Muscle layer of colon (tissue), 2 donors: ENCODE measurements around the gene IL1R2.

Experiments used
- H3K27ac ChIP-seq: one replicate; pipeline ENCODE4 v1.7.0; 2013; ENCODE audit warnings: low read depth, mild to moderate bottlenecking, low read length, moderate library complexity
- H3K27me3 ChIP-seq, 2 donors: one replicate each; pipeline ENCODE4 v1.7.0; 2013; ENCODE audit warnings: low read length in 2 of 2, mild to moderate bottlenecking in 2 of 2; ENCODE audit not compliant: insufficient read depth in 2 of 2, control insufficient read depth in 1 of 2
- H3K36me3 ChIP-seq: one replicate; pipeline ENCODE4 v1.7.0; 2013; ENCODE audit warnings: mild to moderate bottlenecking, low read length; ENCODE audit not compliant: insufficient read depth
- H3K4me1 ChIP-seq: one replicate; pipeline ENCODE4 v1.7.0; 2013; ENCODE audit warnings: mild to moderate bottlenecking, low read length; ENCODE audit not compliant: insufficient read depth
- H3K4me3 ChIP-seq, 2 donors: one replicate each; pipeline ENCODE4 v1.7.0; 2013; ENCODE audit warnings: low read length in 2 of 2, low read depth in 1 of 2, mild to moderate bottlenecking in 1 of 2, moderate library complexity in 1 of 2
- H3K9ac ChIP-seq: one replicate; pipeline ENCODE4 v1.7.0; 2013; ENCODE audit warnings: low read length
- H3K9me3 ChIP-seq: one replicate; pipeline ENCODE4 v1.7.0; 2013; ENCODE audit warnings: mild to moderate bottlenecking, low read length
- donor health status: abdominal sarcoma.
- donor health status: Adenocarcinoma of cecum.

The IL1R2 gene

DNA sequence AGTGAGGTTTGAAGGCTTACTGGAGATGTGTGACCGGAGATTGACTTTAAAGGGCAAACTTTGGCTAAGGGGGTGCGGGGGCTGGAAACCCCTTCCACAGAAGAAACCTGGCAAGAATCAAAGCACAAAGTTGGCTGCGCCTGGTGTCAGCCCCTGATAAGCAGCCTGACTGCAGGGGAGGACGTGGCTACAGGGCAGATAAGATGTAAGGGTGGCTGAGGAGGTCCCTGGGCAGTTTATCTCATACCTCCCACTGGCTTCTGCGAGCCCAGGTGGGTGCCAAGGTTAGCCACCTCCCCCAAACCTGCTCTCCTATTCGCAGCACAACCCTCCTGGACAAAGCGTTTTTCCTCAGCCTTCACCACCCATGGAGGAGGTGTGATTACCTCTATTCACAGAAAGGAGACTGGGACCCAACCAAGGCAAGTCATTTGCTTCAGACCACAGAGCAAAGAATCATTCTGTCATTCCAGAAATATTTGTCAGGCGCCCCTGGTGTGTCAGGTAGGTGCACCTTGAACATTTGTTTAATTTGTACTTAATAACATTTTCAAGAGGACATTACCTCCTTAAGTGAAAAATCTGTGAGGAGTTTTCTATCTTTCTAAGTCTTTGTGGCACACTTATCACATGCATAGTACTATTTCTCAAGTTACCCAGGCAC is 77.7 kb downstream of the IL1R2 start:
- H3K27me3 ChIP-seq = no peaks in the 10 kb centered on the region
- no peak overlapping the region for H3K9ac ChIP-seq
- H3K4me1 ChIP-seq = peaks cover 31% of the 10 kb centered on the region
- H3K36me3 ChIP-seq = no peaks in the 10 kb centered on the region
- no peak overlapping the region for H3K27ac ChIP-seq
- peak overlapping the region in 1 of 2 donors; percentile 21 for H3K4me3 ChIP-seq
- no peaks in the 10 kb centered on the region for H3K9me3 ChIP-seq

DNA sequence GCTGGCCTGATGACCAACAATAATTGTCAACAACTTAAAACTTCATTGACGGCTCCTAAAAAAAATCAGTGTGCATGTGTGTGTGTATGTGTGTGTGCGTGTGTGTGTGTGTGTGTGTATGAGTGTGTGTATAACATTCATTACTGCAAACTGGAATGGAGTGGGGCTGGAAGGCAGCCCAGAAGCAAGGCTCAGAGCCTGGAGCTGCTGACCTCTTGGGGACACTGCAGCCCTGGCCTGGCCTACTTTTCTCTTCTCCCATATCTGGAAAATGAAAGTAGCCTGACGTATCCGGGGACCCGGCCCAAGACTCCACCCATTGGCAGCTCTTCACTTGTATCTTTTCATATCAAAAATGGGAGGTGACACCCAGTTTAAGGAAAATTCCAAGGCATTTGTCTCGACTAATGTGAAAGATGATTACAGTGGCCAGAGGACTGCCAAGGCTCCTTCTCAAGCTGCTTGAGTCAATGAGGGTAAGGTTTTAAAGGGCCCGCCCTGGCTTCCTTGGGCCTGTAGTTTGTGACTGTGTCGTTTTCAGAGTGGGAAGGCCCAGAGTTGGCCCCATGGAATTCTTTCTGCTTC is 78.4 kb downstream of the IL1R2 start:
- Histone ChIP-seq H3K9me3 (no peaks in the 10 kb centered on the region), H3K27ac (peak overlapping the region; percentile 38), H3K9ac (no peak overlapping the region), H3K4me3 (peak overlapping the region in 1 of 2 donors; percentile 21), H3K4me1 (peaks cover 24% of the 10 kb centered on the region), H3K27me3 (no peaks in the 10 kb centered on the region), H3K36me3 (no peaks in the 10 kb centered on the region)

- no peak overlapping the region for H3K9ac ChIP-seq
- no peaks in the 10 kb centered on the region for H3K36me3 ChIP-seq
- no peak overlapping the region for H3K27ac ChIP-seq
- H3K27me3 ChIP-seq = no peaks in the 10 kb centered on the region
- no peak overlapping the region for H3K4me3 ChIP-seq
- no peaks in the 10 kb centered on the region for H3K9me3 ChIP-seq
- peaks cover 18% of the 10 kb centered on the region for H3K4me1 ChIP-seq
Measured at GRCh38 chr2:102072741-102073140, 81.0 kb downstream of the IL1R2 start.

- Histone ChIP-seq H3K9me3 (no peaks in the 10 kb centered on the region), H3K4me3 (no peak overlapping the region), H3K9ac (no peak overlapping the region), H3K27me3 (no peaks in the 10 kb centered on the region), H3K4me1 (peaks cover 18% of the 10 kb centered on the region), H3K36me3 (no peaks in the 10 kb centered on the region), H3K27ac (no peak overlapping the region)
Measured at GRCh38 chr2:102073168-102073724, 81.5 kb downstream of the IL1R2 start.

- Histone ChIP-seq H3K27ac (no peak overlapping the region), H3K4me3 (no peak overlapping the region), H3K4me1 (peaks cover 15% of the 10 kb centered on the region), H3K27me3 (no peaks in the 10 kb centered on the region), H3K36me3 (no peaks in the 10 kb centered on the region), H3K9me3 (no peaks in the 10 kb centered on the region), H3K9ac (no peak overlapping the region)
Measured at GRCh38 chr2:102074152-102074783, 82.5 kb downstream of the IL1R2 start.

DNA sequence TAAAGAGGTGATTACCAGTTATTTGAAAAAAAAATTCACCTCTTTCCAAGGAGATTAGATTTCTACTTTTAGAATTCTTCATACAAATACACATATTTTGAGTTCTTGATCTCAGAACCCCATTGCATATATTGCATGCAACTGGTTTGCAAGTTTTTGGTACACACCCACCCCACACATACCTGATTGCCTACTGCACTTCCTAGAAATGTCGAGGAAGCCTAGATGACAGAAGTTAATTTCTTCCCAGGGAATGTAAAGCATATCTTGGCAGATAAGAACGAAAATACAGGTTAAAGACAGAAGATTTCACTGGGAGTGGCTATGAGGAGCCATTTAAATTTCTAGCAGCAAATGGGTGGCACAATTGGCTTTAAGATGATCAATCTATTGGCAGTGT is 83.7 kb downstream of the IL1R2 start:
- H3K4me3 ChIP-seq = no peak overlapping the region
- H3K9me3 ChIP-seq = no peaks in the 10 kb centered on the region
- H3K4me1 ChIP-seq = peaks cover 3% of the 10 kb centered on the region
- no peak overlapping the region for H3K9ac ChIP-seq
- H3K27me3 ChIP-seq = no peaks in the 10 kb centered on the region
- no peak overlapping the region for H3K27ac ChIP-seq
- no peaks in the 10 kb centered on the region for H3K36me3 ChIP-seq

DNA sequence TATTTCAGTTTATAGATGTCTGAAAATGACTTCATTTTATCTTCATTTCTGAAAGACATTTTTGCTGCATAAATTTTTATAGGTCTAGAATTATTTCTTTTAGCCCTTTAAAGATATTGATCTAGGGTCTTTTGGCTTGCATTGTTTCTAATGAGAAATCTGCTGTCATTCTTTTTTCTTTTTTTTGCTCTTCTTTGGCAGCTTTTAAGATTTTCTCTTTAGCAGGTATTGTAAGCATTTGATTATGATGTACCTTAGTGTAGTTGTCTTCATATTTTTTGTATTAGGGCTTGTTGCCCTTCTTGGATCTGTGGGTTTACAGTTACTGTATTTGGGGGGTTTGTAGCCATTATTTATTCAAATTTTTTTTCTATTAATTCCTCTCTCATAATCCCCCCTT is 84.8 kb downstream of the IL1R2 start:
- Histone ChIP-seq H3K27ac (no peak overlapping the region), H3K27me3 (no peaks in the 10 kb centered on the region), H3K4me3 (no peak overlapping the region), H3K36me3 (no peaks in the 10 kb centered on the region), H3K4me1 (no peaks in the 10 kb centered on the region), H3K9me3 (no peaks in the 10 kb centered on the region), H3K9ac (no peak overlapping the region)
